Measurements from ENCODE around the gene MAGI2. TPM values are rescaled to one million over a fixed set of nuclear protein-coding genes. Genes with fewer than 3 reads are reported as not detected.

MAGI2 gene
- total RNA-seq, 1 experiment from 2014 or later, result 14.3 TPM

GRCh38 chr7:79471283-79471682 lies 17.8 kb upstream of the MAGI2 start:
- Mint-ChIP-seq H3K4me1 (no peaks in the 10 kb centered on the region), H3K27ac (no peak overlapping the region), H3K36me3 (ENCODE audit: insufficient read depth in 1 of 3, low read depth in 3 of 3) (no peaks in the 10 kb centered on the region), H3K9me3 (no peaks in the 10 kb centered on the region; a peak in 3 of 5 replicates), H3K27me3 (ENCODE audit: low read depth) (no peaks in the 10 kb centered on the region), H3K4me3 (no peak overlapping the region)
- H3K4me2 ChIP-seq (ENCODE audit: insufficient read depth, insufficient read length, low read length), result no peak overlapping the region
- H4K8ac ChIP-seq (replicated peaks; ENCODE audit: insufficient read length, low read depth, low read length), result no peak overlapping the region
- no peaks in the 10 kb centered on the region for H3K79me2 ChIP-seq (ENCODE audit: insufficient read depth, low read length)
- H4K20me1 ChIP-seq (ENCODE audit: control insufficient read depth, insufficient read depth, insufficient read length), result no peaks in the 10 kb centered on the region
- H3K9me3 ChIP-seq (ENCODE audit: control insufficient read depth, low read depth, low read length), result no peaks in the 10 kb centered on the region
- H3K27me3 ChIP-seq (ENCODE audit: insufficient read depth, low read length), result no peaks in the 10 kb centered on the region
- H3K23me2 ChIP-seq (ENCODE audit: insufficient read length, low read depth, low read length, poor library complexity, severe bottlenecking), result no peaks in the 10 kb centered on the region
- H2BK12ac ChIP-seq (ENCODE audit: insufficient read length, low read depth, low read length), result no peak overlapping the region
- no peak overlapping the region for H2BK20ac ChIP-seq (ENCODE audit: low read depth, low read length, poor library complexity, severe bottlenecking)
- H2AFZ ChIP-seq (ENCODE audit: low read length), result no peak overlapping the region
- H3K23ac ChIP-seq (ENCODE audit: insufficient read length, low read depth, low read length), result no peak overlapping the region
- no peak overlapping the region for H4K5ac ChIP-seq (ENCODE audit: insufficient read length, low read depth, low read length)
- no peak overlapping the region for H3K9ac ChIP-seq (ENCODE audit: extremely low read depth, insufficient read length, low read length)
- H3K18ac ChIP-seq (ENCODE audit: insufficient read length, low read depth, low read length), result no peak overlapping the region
- H3K4ac ChIP-seq (ENCODE audit: low read depth, low read length), result no peak overlapping the region
- H3K4me1 ChIP-seq (ENCODE audit: insufficient read depth, low read length), result no peaks in the 10 kb centered on the region
- no peak overlapping the region for H2AK5ac ChIP-seq (ENCODE audit: insufficient read length, low read length)
- no peak overlapping the region for H2BK5ac ChIP-seq (ENCODE audit: insufficient read length, low read length)
- H3K56ac ChIP-seq (ENCODE audit: insufficient read length, low read depth, low read length), result no peak overlapping the region
- TF ChIP-seq CTCF (conservative IDR thresholded peaks at IDR 0.05), result no peak
- no peak overlapping the region for H3K14ac ChIP-seq (ENCODE audit: insufficient read depth, low read length)
- H4K91ac ChIP-seq (ENCODE audit: insufficient read length, low read depth, low read length), result no peak overlapping the region
- no peak overlapping the region for H3T11ph ChIP-seq (ENCODE audit: low read length)
- H3K79me1 ChIP-seq (ENCODE audit: insufficient read depth, low read depth, low read length, poor library complexity, severe bottlenecking), result no peaks in the 10 kb centered on the region
- no peak overlapping the region for H3K27ac ChIP-seq (ENCODE audit: insufficient read length, low read depth, low read length)
- no peak overlapping the region for H2BK120ac ChIP-seq (ENCODE audit: low read depth, low read length, poor library complexity, severe bottlenecking)
- DNase-seq, result no peak
- no peak overlapping the region for H2BK15ac ChIP-seq (ENCODE audit: low read depth, low read length)
